ENCODE data around the gene TIMM10B.

Gene TIMM10B

GRCh38 chr11:6481012-6481923, at the start of gene TIMM10B, which contains the start of gene ARFIP2:
TSS of gene TIMM10B (plus strand) at chr11:6481501. CDS start at chr11:6481517, 16 bp downstream.
TSS of gene ARFIP2 (minus strand) at chr11:6481331. CDS start at chr11:6480421, 910 bp downstream.
- DNase-seq (ENCODE audit: low read depth) = peak; percentile 95
- TF ChIP-seq CTCF (conservative IDR thresholded peaks at IDR 0.05; ENCODE audit: low read depth, low read length) = no peak
- H3K4me3 ChIP-seq (ENCODE audit: low read length) = peak within 1 kb of the TSS; percentile 97

GRCh38 chr11:6431861-6432260, 49.4 kb upstream of the TIMM10B start:
- H3K4me3 ChIP-seq (ENCODE audit: low read length) = no peak overlapping the region
- DNase-seq (ENCODE audit: low read depth) = no peak
- TF ChIP-seq CTCF (conservative IDR thresholded peaks at IDR 0.05; ENCODE audit: low read depth, low read length) = no peak

GRCh38 chr11:6433998-6434660, 47.2 kb upstream of the TIMM10B start:
- no peak for DNase-seq (ENCODE audit: low read depth)
- TF ChIP-seq CTCF (conservative IDR thresholded peaks at IDR 0.05; ENCODE audit: low read depth, low read length) = no peak
- H3K4me3 ChIP-seq (ENCODE audit: low read length) = no peak overlapping the region

- TF ChIP-seq CTCF (conservative IDR thresholded peaks at IDR 0.05; ENCODE audit: low read depth, low read length) = no peak
- no peak overlapping the region for H3K4me3 ChIP-seq (ENCODE audit: low read length)
- no peak for DNase-seq (ENCODE audit: low read depth)
These were observed 43.9 kb upstream of the TIMM10B start for GRCh38 chr11:6437423-6437822.

- DNase-seq (ENCODE audit: low read depth) = no peak
- TF ChIP-seq CTCF (conservative IDR thresholded peaks at IDR 0.05; ENCODE audit: low read depth, low read length) = no peak
- H3K4me3 ChIP-seq (ENCODE audit: low read length) = no peak overlapping the region
These were observed 43.3 kb upstream of the TIMM10B start for GRCh38 chr11:6437993-6438392.

GRCh38 chr11:6438979-6439571, 42.2 kb upstream of the TIMM10B start:
- H3K4me3 ChIP-seq (ENCODE audit: low read length) = no peak overlapping the region
- TF ChIP-seq CTCF (conservative IDR thresholded peaks at IDR 0.05; ENCODE audit: low read depth, low read length) = peak; percentile 90
- no peak for DNase-seq (ENCODE audit: low read depth)

Measured in retinal pigment epithelial cell (primary cell).